ENCODE results near the gene RIPK1. TPM values are rescaled to one million over a fixed set of nuclear protein-coding genes. Genes with fewer than 3 reads are reported as not detected.
"Not testable (repeated sequence)": the region's sequence is repeated elsewhere in the genome, so short reads cannot be mapped to it uniquely, and the experiment has no call there.

The RIPK1 gene
- polyA plus RNA-seq (2013, experiment 1 of 2): 13.3 TPM
- 14.3 TPM for polyA plus RNA-seq (2013, experiment 2 of 2)

- WGBS, 2 experiments (ENCODE audit: insufficient coverage in 2 of 2): 0 to 1% methylated on average over 53 to 80 of the region's 112 CpGs
- Histone ChIP-seq H3K27ac (ENCODE audit: low read depth, low read length, severe bottlenecking) (peak within 1 kb of the TSS; percentile 93), H3K4me3 (ENCODE audit: extremely low read depth, insufficient read depth, low read length, poor library complexity, severe bottlenecking) (peak within 1 kb of the TSS; percentile 72), H3K36me3 (ENCODE audit: control insufficient read depth, insufficient read depth, low read length) (peaks cover 15% of the 10 kb centered on the region), H3K9me3 (ENCODE audit: control insufficient read depth, low read length) (peaks cover 6% of the 10 kb centered on the region), H3K4me1 (ENCODE audit: control insufficient read depth, insufficient read depth, low read length, poor library complexity, severe bottlenecking) (no peaks in the 10 kb centered on the region)
Observed at GRCh38 chr6:3068329-3069214, at the start of gene RIPK1. RIPK1 (plus strand) TSS chr6:3068494; CDS start chr6:3076824, 8,330 bp downstream.

GRCh38 chr6:3019065-3019464 lies 49.2 kb upstream of the RIPK1 start:
- Histone ChIP-seq H3K4me1 (ENCODE audit: control insufficient read depth, insufficient read depth, low read length, poor library complexity, severe bottlenecking) (peaks cover 13% of the 10 kb centered on the region), H3K4me3 (ENCODE audit: extremely low read depth, insufficient read depth, low read length, poor library complexity, severe bottlenecking) (no peak overlapping the region), H3K36me3 (ENCODE audit: control insufficient read depth, insufficient read depth, low read length) (peaks cover 22% of the 10 kb centered on the region), H3K9me3 (ENCODE audit: control insufficient read depth, low read length) (no peaks in the 10 kb centered on the region), H3K27ac (ENCODE audit: low read depth, low read length, severe bottlenecking) (no peak overlapping the region)
- 80% methylated on average over 1 of the region's 1 CpG; no CpG with 5 or more reads in 1 of the 2 experiments for WGBS, 2 experiments (ENCODE audit: insufficient coverage in 2 of 2)

GRCh38 chr6:3019749-3020320 lies 48.5 kb upstream of the RIPK1 start:
- 87 to 90% methylated on average over 4 to 5 of the region's 6 CpGs for WGBS, 2 experiments (ENCODE audit: insufficient coverage in 2 of 2)
- Histone ChIP-seq H3K36me3 (ENCODE audit: control insufficient read depth, insufficient read depth, low read length) (peaks cover 22% of the 10 kb centered on the region), H3K4me1 (ENCODE audit: control insufficient read depth, insufficient read depth, low read length, poor library complexity, severe bottlenecking) (peaks cover 16% of the 10 kb centered on the region), H3K9me3 (ENCODE audit: control insufficient read depth, low read length) (no peaks in the 10 kb centered on the region), H3K27ac (ENCODE audit: low read depth, low read length, severe bottlenecking) (no peak overlapping the region), H3K4me3 (ENCODE audit: extremely low read depth, insufficient read depth, low read length, poor library complexity, severe bottlenecking) (no peak overlapping the region)

GRCh38 chr6:3020976-3021598 lies 47.2 kb upstream of the RIPK1 start:
- Histone ChIP-seq H3K4me1 (ENCODE audit: control insufficient read depth, insufficient read depth, low read length, poor library complexity, severe bottlenecking) (peaks cover 16% of the 10 kb centered on the region), H3K36me3 (ENCODE audit: control insufficient read depth, insufficient read depth, low read length) (peaks cover 16% of the 10 kb centered on the region)
- 80% methylated on average over 1 of the region's 2 CpGs; no CpG with 5 or more reads in 1 of the 2 experiments for WGBS, 2 experiments (ENCODE audit: insufficient coverage in 2 of 2)
- H3K9me3 ChIP-seq (ENCODE audit: control insufficient read depth, low read length); H3K4me3 ChIP-seq (ENCODE audit: extremely low read depth, insufficient read depth, low read length, poor library complexity, severe bottlenecking); H3K27ac ChIP-seq (ENCODE audit: low read depth, low read length, severe bottlenecking): not testable (repeated sequence)

GRCh38 chr6:3022765-3023662 lies 45.3 kb upstream of the RIPK1 start:
- peak overlapping the region; percentile 14 for H3K4me3 ChIP-seq (ENCODE audit: extremely low read depth, insufficient read depth, low read length, poor library complexity, severe bottlenecking)
- H3K27ac ChIP-seq (ENCODE audit: low read depth, low read length, severe bottlenecking): peak overlapping the region; percentile 80
- 93 to 97% methylated on average over 23 of the region's 26 CpGs for WGBS, 2 experiments (ENCODE audit: insufficient coverage in 2 of 2)
- H3K36me3 ChIP-seq (ENCODE audit: control insufficient read depth, insufficient read depth, low read length): peaks cover 9% of the 10 kb centered on the region
- H3K4me1 ChIP-seq (ENCODE audit: control insufficient read depth, insufficient read depth, low read length, poor library complexity, severe bottlenecking): peaks cover 21% of the 10 kb centered on the region
- H3K9me3 ChIP-seq (ENCODE audit: control insufficient read depth, low read length): no peaks in the 10 kb centered on the region

GRCh38 chr6:3023663-3024483 lies 44.4 kb upstream of the RIPK1 start:
- Histone ChIP-seq H3K27ac (ENCODE audit: low read depth, low read length, severe bottlenecking) (peak overlapping the region; percentile 80), H3K9me3 (ENCODE audit: control insufficient read depth, low read length) (no peaks in the 10 kb centered on the region), H3K4me1 (ENCODE audit: control insufficient read depth, insufficient read depth, low read length, poor library complexity, severe bottlenecking) (peaks cover 21% of the 10 kb centered on the region), H3K36me3 (ENCODE audit: control insufficient read depth, insufficient read depth, low read length) (peaks cover 9% of the 10 kb centered on the region), H3K4me3 (ENCODE audit: extremely low read depth, insufficient read depth, low read length, poor library complexity, severe bottlenecking) (peak overlapping the region; percentile 14)
- WGBS, 2 experiments (ENCODE audit: insufficient coverage in 2 of 2): 73 to 81% methylated on average over 24 of the region's 32 CpGs

GRCh38 chr6:3026791-3027626 lies 41.3 kb upstream of the RIPK1 start:
- WGBS, 2 experiments (ENCODE audit: insufficient coverage in 2 of 2): 95 to 98% methylated on average over 10 to 16 of the region's 20 CpGs
- no peaks in the 10 kb centered on the region for H3K9me3 ChIP-seq (ENCODE audit: control insufficient read depth, low read length)
- H3K27ac ChIP-seq (ENCODE audit: low read depth, low read length, severe bottlenecking): no peak overlapping the region
- no peaks in the 10 kb centered on the region for H3K36me3 ChIP-seq (ENCODE audit: control insufficient read depth, insufficient read depth, low read length)
- H3K4me3 ChIP-seq (ENCODE audit: extremely low read depth, insufficient read depth, low read length, poor library complexity, severe bottlenecking): no peak overlapping the region
- peaks cover 21% of the 10 kb centered on the region for H3K4me1 ChIP-seq (ENCODE audit: control insufficient read depth, insufficient read depth, low read length, poor library complexity, severe bottlenecking)

GRCh38 chr6:3028156-3028555 lies 40.1 kb upstream of the RIPK1 start:
- H3K27ac ChIP-seq (ENCODE audit: low read depth, low read length, severe bottlenecking); H3K36me3 ChIP-seq (ENCODE audit: control insufficient read depth, insufficient read depth, low read length); H3K9me3 ChIP-seq (ENCODE audit: control insufficient read depth, low read length); H3K4me3 ChIP-seq (ENCODE audit: extremely low read depth, insufficient read depth, low read length, poor library complexity, severe bottlenecking): not testable (repeated sequence)
- WGBS, 2 experiments (ENCODE audit: insufficient coverage in 2 of 2): 86 to 100% methylated on average over 2 to 4 of the region's 5 CpGs
- peaks cover 17% of the 10 kb centered on the region for H3K4me1 ChIP-seq (ENCODE audit: control insufficient read depth, insufficient read depth, low read length, poor library complexity, severe bottlenecking)

Data from mesodermal cell (in vitro differentiated cells).